Mucosa of descending colon (tissue), 3 donors: ENCODE measurements around the gene OTOP3. TPM values are rescaled to one million over a fixed set of nuclear protein-coding genes. Genes with fewer than 3 reads are reported as not detected.

Experiments
- ATAC-seq: fragments of 200-7000 bp; cut with Tn5 transposase; one replicate; pipeline ENCODE4 v1.9.1; 2020; ENCODE audit warnings: mild to moderate bottlenecking, moderate library complexity
- DNase-seq, 3 donors: peaks; one replicate each; pipeline ENCODE4 v3.0.0-alpha.2; 2020
- H3K36me3 ChIP-seq: fragments of 200-600 bp; one replicate; pipeline ENCODE4 v1.8.0; 2021; ENCODE audit warnings: low read depth, mild to moderate bottlenecking
- H3K4me1 ChIP-seq: fragments of 200-600 bp; one replicate; pipeline ENCODE4 v1.8.0; 2021; ENCODE audit warnings: low read depth, mild to moderate bottlenecking
- H3K4me3 ChIP-seq: fragments of 200-600 bp; one replicate; pipeline ENCODE4 v1.8.0; 2021; ENCODE audit warnings: mild to moderate bottlenecking
- H3K9me3 ChIP-seq: fragments of 200-600 bp; one replicate; pipeline ENCODE4 v1.8.0; 2021; ENCODE audit warnings: mild to moderate bottlenecking
- CTCF ChIP-seq: fragments of 200-600 bp; IDR thresholded peaks from one replicate; pipeline ENCODE4 v1.8.0; 2022; ENCODE audit warnings: antibody characterized with exemption, mild to moderate bottlenecking
- intact Hi-C, 2 donors: fragments of 100-400 bp; cut with DNase I in 1 of 2; cut with micrococcal nuclease in 1 of 2; formaldehyde crosslinking; loops; one replicate each; pipeline versions ENCODE4 v1.11.0 to v1.11.1; 2022; cut with DNase I, micrococcal nuclease
- long read RNA-seq, 2 donors: library from polyadenylated mRNA; unstranded; transcript quantifications; one replicate each; pipeline ENCODE4 v2.0.0, GENCODE V29; 2019 to 2021
- total RNA-seq, 3 donors: library from RNA; stranded (reverse); fragmentation: NEBNext Ultra II Directional in 2 of 3; extraction: Animal tissue kit (Norgen Biotek cat#: 25700) in 2 of 3; gene quantifications; one replicate each; pipeline versions ENCODE4 v1.2.1 to v1.2.4, GENCODE V29; 2021 to 2023
- donor health status: DM: no; HTN: no; CAD: no; lungs with moderate emphysema.
- donor health status: DM: no; HTN: no; CAD: no.
- donor health status: DM: no; HTN: yes; CAD: no.

Gene OTOP3
- total RNA-seq = 1 to 10 TPM in 2 of 3 donors, under 1 TPM in 1; 0.38 to 2.8 (median 1.5) TPM
- long read RNA-seq, donor 1, partial matches to known transcripts = 1 of 3 reads
- long read RNA-seq, donor 1, other reads (novel, unspliced or antisense) = 0 of 3 reads
- long read RNA-seq, donor 2, partial matches to known transcripts = 0 of 7 reads
- long read RNA-seq, donor 2, other reads (novel, unspliced or antisense) = 3 of 7 reads

DNA sequence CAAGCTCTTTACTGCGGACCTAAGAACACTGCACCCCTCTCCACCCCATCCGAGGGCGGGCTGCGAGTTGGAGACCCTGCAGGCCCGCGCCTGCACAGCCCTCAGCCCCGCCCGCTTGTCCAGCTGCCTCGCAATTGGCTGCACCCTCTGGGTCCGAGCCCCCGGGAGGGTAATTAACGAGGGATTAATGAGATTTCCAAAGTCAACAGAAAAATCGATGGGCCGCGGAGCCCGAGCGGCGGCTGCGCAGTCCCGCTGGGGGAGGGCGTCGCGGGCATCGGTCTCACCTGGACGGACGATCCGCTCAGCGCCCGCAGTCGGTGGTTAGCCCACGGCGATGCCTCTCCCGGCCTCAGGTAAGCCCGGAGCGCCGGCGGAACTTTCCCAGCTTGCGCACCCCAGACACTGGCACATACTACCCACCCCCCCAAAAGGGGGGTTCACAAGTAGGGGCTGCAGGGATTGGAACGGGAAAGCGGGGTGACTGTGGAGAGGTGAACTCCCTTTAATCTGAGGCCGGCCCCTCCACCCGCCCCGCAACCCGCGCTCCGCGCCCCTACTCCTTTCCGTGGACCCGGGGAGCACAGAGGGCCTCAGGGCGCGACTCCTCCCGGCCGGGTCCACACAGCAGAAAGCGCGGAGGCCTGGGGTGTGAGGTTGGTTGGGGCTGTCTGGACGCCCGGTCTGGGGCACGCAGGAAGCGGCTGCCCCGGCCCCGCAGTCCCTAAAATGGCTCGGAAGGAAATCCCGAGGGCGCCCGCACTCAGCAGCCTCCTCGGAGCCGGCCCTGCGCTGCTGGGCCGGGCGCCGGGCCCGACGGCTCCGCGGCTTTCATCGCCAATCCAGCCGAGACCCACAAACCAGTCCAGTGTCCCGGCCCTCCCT lies at the start of gene OTOP3:
Gene OTOP3, plus strand, starts transcription at position 314 of the 885 bp plus-strand sequence. Its CDS starts 24 bp downstream, at position 338.
- H3K9me3 ChIP-seq = no peaks in the 10 kb centered on the region
- no peak for TF ChIP-seq CTCF
- DNase-seq (no peak), ATAC-seq (peak; percentile 23)
- H3K36me3 ChIP-seq = no peaks in the 10 kb centered on the region
- H3K4me1 ChIP-seq = peaks cover 8% of the 10 kb centered on the region
- intact Hi-C loops = no loop called here
- no peak within 1 kb of the TSS for H3K4me3 ChIP-seq

DNA sequence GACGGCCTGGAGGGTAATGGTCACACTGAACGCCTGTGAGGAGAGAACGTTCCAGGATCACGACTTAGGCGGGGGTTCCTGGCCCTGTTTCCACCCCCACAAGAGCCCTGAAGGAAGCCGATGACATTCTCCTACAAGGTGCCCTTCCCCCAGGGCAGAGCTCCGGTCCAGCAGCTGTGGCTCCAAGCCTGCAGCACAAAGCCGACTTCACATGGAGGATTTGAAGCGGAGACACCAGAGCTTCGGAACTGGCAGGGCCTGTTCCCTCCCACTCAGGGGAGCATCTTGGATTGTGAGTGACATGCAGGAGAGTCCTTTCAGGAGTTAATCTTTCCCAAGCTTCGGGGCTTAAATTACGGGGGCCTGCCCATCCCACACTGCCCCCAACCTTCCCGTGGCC lies 47.2 kb upstream of the OTOP3 start:
- H3K9me3 ChIP-seq = no peaks in the 10 kb centered on the region
- TF ChIP-seq CTCF = no peak
- ATAC-seq (no peak), DNase-seq (no peak)
- H3K4me3 ChIP-seq = no peak overlapping the region
- peaks cover 3% of the 10 kb centered on the region for H3K4me1 ChIP-seq
- intact Hi-C loops = no loop called here
- H3K36me3 ChIP-seq = no peaks in the 10 kb centered on the region

GRCh38 chr17:74890554-74890953 lies 45.1 kb upstream of the OTOP3 start:
- no peak for ATAC-seq
- Histone ChIP-seq H3K4me1 (peaks cover 7% of the 10 kb centered on the region), H3K4me3 (no peak overlapping the region), H3K36me3 (no peaks in the 10 kb centered on the region), H3K9me3 (no peaks in the 10 kb centered on the region)
- intact Hi-C loops = no loop called here
- DNase-seq = no peak
- no peak for TF ChIP-seq CTCF

GRCh38 chr17:74892013-74892841 lies 43.5 kb upstream of the OTOP3 start:
- Histone ChIP-seq H3K4me1 (peaks cover 7% of the 10 kb centered on the region), H3K36me3 (no peaks in the 10 kb centered on the region), H3K4me3 (no peak overlapping the region), H3K9me3 (no peaks in the 10 kb centered on the region)
- intact Hi-C loops = no loop called here
- no peak for TF ChIP-seq CTCF
- DNase-seq (no peak), ATAC-seq (peak; percentile 20)
